ENCODE results near the gene TIPRL. TPM values are rescaled to one million over a fixed set of nuclear protein-coding genes. Genes with fewer than 3 reads are reported as not detected.

TIPRL gene
- total RNA-seq, 6 donors from 2014 or later = 7.2 to 26.1 (median 18.4) TPM

DNA sequence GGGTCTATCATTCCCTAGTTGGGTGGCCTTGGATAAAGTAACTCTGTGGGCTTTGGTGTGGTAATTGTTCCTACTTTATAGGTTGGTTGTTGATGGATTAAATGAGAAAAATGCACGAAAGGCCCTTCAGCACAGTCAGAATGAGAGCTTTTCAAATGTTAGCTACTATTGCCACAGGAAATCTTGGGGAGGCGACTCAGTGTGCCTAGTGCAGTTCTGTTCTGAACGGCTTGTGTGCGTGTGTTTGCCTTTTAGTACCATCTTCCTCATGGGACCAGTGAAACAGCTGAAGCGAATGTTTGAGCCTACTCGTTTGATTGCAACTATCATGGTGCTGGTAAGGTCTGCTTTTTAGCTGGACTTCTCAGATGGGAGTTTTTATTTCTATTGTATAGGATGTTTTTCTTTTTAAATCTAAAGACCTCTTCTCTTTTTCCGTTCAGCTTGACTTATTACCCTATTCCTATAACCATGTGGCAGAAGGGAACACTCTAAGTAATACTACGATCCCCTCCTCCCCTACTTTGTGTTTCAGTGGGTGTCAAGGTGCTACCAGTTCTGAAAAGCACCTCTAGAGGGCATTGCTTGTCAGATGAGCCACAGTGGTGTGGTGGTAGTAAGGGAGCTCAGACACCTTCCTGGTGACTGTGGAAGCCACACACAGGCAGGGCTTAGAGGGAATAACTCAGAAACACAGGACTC, 56.2 kb downstream of the TIPRL start:
- H3K27me3 ChIP-seq = no peaks in the 10 kb centered on the region
- TF ChIP-seq, protein P1, sequence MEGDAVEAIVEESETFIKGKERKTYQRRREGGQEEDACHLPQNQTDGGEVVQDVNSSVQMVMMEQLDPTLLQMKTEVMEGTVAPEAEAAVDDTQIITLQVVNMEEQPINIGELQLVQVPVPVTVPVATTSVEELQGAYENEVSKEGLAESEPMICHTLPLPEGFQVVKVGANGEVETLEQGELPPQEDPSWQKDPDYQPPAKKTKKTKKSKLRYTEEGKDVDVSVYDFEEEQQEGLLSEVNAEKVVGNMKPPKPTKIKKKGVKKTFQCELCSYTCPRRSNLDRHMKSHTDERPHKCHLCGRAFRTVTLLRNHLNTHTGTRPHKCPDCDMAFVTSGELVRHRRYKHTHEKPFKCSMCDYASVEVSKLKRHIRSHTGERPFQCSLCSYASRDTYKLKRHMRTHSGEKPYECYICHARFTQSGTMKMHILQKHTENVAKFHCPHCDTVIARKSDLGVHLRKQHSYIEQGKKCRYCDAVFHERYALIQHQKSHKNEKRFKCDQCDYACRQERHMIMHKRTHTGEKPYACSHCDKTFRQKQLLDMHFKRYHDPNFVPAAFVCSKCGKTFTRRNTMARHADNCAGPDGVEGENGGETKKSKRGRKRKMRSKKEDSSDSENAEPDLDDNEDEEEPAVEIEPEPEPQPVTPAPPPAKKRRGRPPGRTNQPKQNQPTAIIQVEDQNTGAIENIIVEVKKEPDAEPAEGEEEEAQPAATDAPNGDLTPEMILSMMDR (IDR thresholded peaks at IDR 0.05) = peak; percentile 23 to 52 (median 42)
- TF ChIP-seq EP300 (IDR thresholded peaks at IDR 0.05) = no peak
- no peak overlapping the region for H3K4me3 ChIP-seq
- H3K9me3 ChIP-seq = no peaks in the 10 kb centered on the region
- DNase-seq = no peak
- H3K27ac ChIP-seq = peak overlapping the region in 3 of 4 donors; percentile 12 to 36 (median 16)
- H3K36me3 ChIP-seq = peaks cover 15 to 84% (median 38%) of the 10 kb centered on the region in 4 donors
- WGBS, 2 donors = 89 to 93% methylated on average over 8 of the region's 8 CpGs
- peaks cover 15 to 26% (median 18%) of the 10 kb centered on the region in 4 donors for H3K4me1 ChIP-seq
- peak in 1 of 2 donors; percentile 54 for ATAC-seq (ENCODE audit: low FRiP score in 2 of 2)

DNA sequence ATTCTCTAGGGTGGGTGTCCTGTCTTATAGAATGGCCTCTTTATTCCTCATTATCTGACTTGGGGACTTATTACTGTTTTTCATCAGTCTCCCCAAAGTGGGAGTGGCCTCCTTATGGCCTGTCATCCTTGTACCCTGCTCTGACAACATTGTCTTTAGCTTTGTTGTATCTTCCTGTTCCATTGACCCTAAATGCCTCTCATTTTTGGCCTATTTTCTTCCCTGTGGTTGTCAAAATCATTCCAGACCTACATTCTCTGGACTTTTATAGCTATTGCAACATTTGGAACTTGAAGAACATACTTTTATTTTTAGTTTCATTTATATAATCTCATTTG, 56.8 kb downstream of the TIPRL start:
- Histone ChIP-seq H3K27me3 (no peaks in the 10 kb centered on the region), H3K4me3 (no peak overlapping the region), H3K9me3 (no peaks in the 10 kb centered on the region), H3K27ac (peak overlapping the region in 3 of 4 donors; percentile 12 to 36 (median 16)), H3K4me1 (peaks cover 13 to 25% (median 14%) of the 10 kb centered on the region in 4 donors), H3K36me3 (peaks cover 15 to 89% (median 42%) of the 10 kb centered on the region in 4 donors)
- DNase-seq (no peak), ATAC-seq (ENCODE audit: low FRiP score in 2 of 2) (no peak)
- TF ChIP-seq, protein P1 (IDR thresholded peaks at IDR 0.05) = peak in 1 of 6 experiments; percentile 1
- TF ChIP-seq POLR2A (IDR thresholded peaks at IDR 0.05) (no peak), EP300 (IDR thresholded peaks at IDR 0.05) (no peak)

DNA sequence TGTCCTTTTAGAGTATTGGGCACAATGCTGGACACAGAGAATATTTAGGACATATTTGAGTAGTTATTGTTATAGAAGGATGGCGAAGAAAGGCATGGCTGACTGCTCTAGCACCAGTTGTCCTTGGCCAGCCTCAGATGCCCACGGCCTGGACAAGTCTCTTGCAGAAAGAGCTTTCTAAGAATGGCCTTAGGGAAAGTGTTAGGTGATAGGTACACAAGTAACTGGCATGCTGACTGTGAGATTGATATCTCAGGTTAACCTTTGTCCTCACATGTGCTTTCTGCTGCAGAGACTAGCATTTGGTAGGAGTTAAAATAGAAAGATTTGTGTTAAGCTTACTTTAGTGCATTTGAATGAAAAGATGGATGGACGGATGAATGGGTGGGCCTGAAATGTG, 57.2 kb downstream of the TIPRL start:
- DNase-seq (no peak), ATAC-seq (ENCODE audit: low FRiP score in 2 of 2) (no peak)
- peaks cover 15 to 93% (median 45%) of the 10 kb centered on the region in 4 donors for H3K36me3 ChIP-seq
- TF ChIP-seq POLR2A (IDR thresholded peaks at IDR 0.05) (no peak), POLR2AphosphoS5 (IDR thresholded peaks at IDR 0.05) (no peak)
- TF ChIP-seq, protein P1 (IDR thresholded peaks at IDR 0.05) = no peak
- peaks cover 10 to 23% (median 12%) of the 10 kb centered on the region in 4 donors for H3K4me1 ChIP-seq
- H3K27me3 ChIP-seq = no peaks in the 10 kb centered on the region
- 75 to 83% methylated on average over 3 of the region's 3 CpGs for WGBS, 2 donors
- no peaks in the 10 kb centered on the region for H3K9me3 ChIP-seq
- peak overlapping the region in 1 of 4 donors; percentile 16 for H3K27ac ChIP-seq
- no peak overlapping the region for H3K4me3 ChIP-seq

DNA sequence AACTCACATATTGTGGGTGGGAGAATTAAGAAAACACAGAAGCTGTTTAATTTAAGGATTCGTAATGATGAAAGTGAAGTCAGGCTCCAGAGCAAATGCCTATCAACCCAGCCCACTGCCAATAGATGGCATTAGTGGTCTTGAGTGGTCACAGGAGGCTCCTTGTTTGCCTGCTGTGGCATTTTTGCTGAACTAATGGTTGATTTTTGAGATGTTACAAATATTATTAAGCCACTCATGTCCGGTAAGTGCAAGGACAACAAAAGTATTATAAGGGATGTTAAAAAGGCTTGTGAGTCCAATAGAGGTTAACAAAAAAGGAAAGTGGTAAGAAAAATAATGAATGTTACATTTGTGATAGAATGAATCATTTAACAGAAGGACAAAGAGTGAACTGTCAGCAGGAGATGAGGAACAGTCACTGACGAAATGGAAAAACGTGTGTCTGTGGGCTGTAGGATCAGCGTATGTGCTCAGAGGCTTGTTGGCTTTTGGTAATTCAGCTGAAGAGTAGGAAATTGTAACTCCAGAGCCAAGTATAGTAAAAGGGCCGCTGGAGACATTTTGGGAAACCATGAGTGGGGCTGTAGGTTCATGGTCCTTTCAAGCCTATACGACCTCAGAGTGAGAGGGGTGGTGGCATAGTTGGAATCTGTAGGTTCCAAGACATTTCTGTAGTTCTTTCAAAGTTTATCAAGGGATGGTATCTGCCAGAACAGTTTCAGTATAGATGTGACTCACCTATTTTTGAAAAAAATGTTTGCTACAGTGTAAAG, 58.3 kb downstream of the TIPRL start:
- 86 to 89% methylated on average over 7 of the region's 7 CpGs for WGBS, 2 donors
- peaks cover 12 to 93% (median 44%) of the 10 kb centered on the region in 4 donors for H3K36me3 ChIP-seq
- TF ChIP-seq POLR2A (IDR thresholded peaks at IDR 0.05) = no peak
- TF ChIP-seq POLR2AphosphoS5 (IDR thresholded peaks at IDR 0.05) = no peak
- no peak for TF ChIP-seq EP300 (IDR thresholded peaks at IDR 0.05)
- TF ChIP-seq, protein P1 (IDR thresholded peaks at IDR 0.05) = no peak

More for the DNA sequence above, 58.3 kb downstream of the TIPRL start:
- Histone ChIP-seq H3K4me1 (peaks cover 8 to 21% (median 12%) of the 10 kb centered on the region in 4 donors), H3K9me3 (no peaks in the 10 kb centered on the region), H3K27me3 (no peaks in the 10 kb centered on the region), H3K4me3 (no peak overlapping the region), H3K27ac (no peak overlapping the region)
- DNase-seq (no peak), ATAC-seq (ENCODE audit: low FRiP score in 2 of 2) (no peak)

Data from upper lobe of left lung (tissue), 6 donors.